HL-60 (cell line): ENCODE data around the gene OR10H2.
"Not testable (repeated sequence)": the region's sequence is repeated elsewhere in the genome, so short reads cannot be mapped to it uniquely, and the experiment has no call there.

Experiments used
- DNase-seq, 2 experiments: peaks; one replicate each; pipeline ENCODE4 v3.0.0-alpha.2; 2010 to 2020; ENCODE audit warnings: low read depth in 1 of 2, low spot score in 1 of 2
- H3K27ac ChIP-seq: fragments of 250-450 bp; sonication (Bioruptor Pico); replicated peaks from 2 replicates; pipeline ENCODE4 v1.5.1; 2020; ENCODE audit warnings: mild to moderate bottlenecking, moderate library complexity
- H3K27me3 ChIP-seq: fragments of 250-450 bp; sonication (Bioruptor Pico); 2 replicates; pipeline ENCODE4 v1.5.1; 2021; ENCODE audit warnings: mild to moderate bottlenecking, moderate library complexity; ENCODE audit not compliant: insufficient read depth, poor library complexity, severe bottlenecking
- H3K4me3 ChIP-seq: replicated peaks from 2 replicates; pipeline ENCODE4 v1.5.1; 2011; ENCODE audit warnings: mild to moderate bottlenecking, control low read depth, low read length; ENCODE audit not compliant: insufficient read depth
- GABPA ChIP-seq: IDR thresholded peaks from 2 replicates; pipeline ENCODE4 v1.6.1; 2012; ENCODE audit warnings: low read depth
- POLR2AphosphoS5 ChIP-seq: IDR thresholded peaks from 2 replicates; pipeline ENCODE4 v1.6.1; 2012; ENCODE audit warnings: low read depth
- REST ChIP-seq: IDR thresholded peaks from 2 replicates; pipeline ENCODE4 v1.6.1; 2012; ENCODE audit warnings: low read depth; ENCODE audit not compliant: insufficient replicate concordance
- SPI1 ChIP-seq: IDR thresholded peaks from 2 replicates; pipeline ENCODE4 v1.6.1; 2012; ENCODE audit warnings: low read depth, mild to moderate bottlenecking, borderline replicate concordance
- long read RNA-seq: library from polyadenylated mRNA; unstranded; transcript quantifications from one replicate; pipeline ENCODE4 v2.0.0, GENCODE V29; 2020
- TF ChIP-seq, protein P1 (sequence below): IDR thresholded peaks from one replicate; pipeline ENCODE4 v1.5.1; 2011; ENCODE audit warnings: low read length, control low read depth, inconsistent platforms; ENCODE audit not compliant: insufficient read depth

Gene OR10H2, protein sequence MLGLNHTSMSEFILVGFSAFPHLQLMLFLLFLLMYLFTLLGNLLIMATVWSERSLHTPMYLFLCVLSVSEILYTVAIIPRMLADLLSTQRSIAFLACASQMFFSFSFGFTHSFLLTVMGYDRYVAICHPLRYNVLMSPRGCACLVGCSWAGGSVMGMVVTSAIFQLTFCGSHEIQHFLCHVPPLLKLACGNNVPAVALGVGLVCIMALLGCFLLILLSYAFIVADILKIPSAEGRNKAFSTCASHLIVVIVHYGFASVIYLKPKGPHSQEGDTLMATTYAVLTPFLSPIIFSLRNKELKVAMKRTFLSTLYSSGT
- long read RNA-seq: 0 reads

DNA sequence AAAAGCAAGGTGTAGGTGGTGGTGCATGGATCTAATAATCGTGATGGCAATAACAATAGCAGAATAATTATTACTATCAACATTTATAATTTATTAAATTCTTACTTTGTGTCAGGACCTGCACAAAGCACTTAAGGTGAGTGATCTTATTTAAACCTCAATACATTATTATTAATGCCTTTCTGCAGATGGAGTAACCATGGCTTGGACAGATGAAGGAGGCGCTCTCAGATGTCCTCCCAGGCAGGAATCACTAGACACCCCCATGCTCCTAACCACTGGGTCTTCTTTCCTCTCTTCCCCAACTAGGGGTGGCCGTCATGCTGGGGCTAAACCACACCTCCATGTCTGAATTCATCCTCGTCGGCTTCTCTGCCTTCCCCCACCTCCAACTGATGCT is at the start of gene OR10H2:
Gene OR10H2 (plus strand): TSS at position 301 of the 400 bp plus-strand sequence. CDS start 20 bp downstream, at position 321.
- no peak for TF ChIP-seq POLR2AphosphoS5
- TF ChIP-seq, protein P1, sequence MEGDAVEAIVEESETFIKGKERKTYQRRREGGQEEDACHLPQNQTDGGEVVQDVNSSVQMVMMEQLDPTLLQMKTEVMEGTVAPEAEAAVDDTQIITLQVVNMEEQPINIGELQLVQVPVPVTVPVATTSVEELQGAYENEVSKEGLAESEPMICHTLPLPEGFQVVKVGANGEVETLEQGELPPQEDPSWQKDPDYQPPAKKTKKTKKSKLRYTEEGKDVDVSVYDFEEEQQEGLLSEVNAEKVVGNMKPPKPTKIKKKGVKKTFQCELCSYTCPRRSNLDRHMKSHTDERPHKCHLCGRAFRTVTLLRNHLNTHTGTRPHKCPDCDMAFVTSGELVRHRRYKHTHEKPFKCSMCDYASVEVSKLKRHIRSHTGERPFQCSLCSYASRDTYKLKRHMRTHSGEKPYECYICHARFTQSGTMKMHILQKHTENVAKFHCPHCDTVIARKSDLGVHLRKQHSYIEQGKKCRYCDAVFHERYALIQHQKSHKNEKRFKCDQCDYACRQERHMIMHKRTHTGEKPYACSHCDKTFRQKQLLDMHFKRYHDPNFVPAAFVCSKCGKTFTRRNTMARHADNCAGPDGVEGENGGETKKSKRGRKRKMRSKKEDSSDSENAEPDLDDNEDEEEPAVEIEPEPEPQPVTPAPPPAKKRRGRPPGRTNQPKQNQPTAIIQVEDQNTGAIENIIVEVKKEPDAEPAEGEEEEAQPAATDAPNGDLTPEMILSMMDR: no peak
- no peak for TF ChIP-seq REST
- no peak for TF ChIP-seq SPI1
- no peak for TF ChIP-seq GABPA
- no peak within 1 kb of the TSS for H3K27ac ChIP-seq
- no peak for DNase-seq
- peaks cover 4% of the 10 kb centered on the region for H3K27me3 ChIP-seq
- no peak within 1 kb of the TSS for H3K4me3 ChIP-seq

GRCh38 chr19:15679089-15679488 is 48.7 kb upstream of the OR10H2 start:
- no peaks in the 10 kb centered on the region for H3K27me3 ChIP-seq
- no peak overlapping the region for H3K27ac ChIP-seq
- no peak overlapping the region for H3K4me3 ChIP-seq
- TF ChIP-seq, protein P1: no peak
- TF ChIP-seq REST (no peak), SPI1 (no peak), POLR2AphosphoS5 (no peak), GABPA (no peak)
- no peak for DNase-seq

DNA sequence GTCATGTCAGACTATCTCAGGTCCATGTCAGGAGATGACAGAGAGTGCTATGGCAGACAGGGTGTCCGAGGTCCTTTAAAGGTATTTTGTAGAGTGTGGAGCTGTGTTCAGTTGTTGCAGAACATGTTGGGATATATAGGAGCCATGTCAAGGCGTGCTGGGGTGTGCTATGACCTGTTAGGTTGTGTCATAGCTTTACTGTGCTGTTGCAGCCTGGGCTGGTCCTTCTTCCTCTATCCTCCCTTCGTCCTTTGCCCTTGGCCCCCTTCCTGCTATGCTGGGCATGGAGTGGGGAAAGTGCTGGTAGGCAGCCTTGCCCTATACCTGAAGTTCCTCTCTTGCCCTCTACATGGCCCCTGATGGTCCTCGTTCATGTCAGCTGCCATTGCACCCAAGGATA is 48.0 kb upstream of the OR10H2 start:
- H3K27me3 ChIP-seq, H3K27ac ChIP-seq, DNase-seq, H3K4me3 ChIP-seq: not testable (repeated sequence)

DNA sequence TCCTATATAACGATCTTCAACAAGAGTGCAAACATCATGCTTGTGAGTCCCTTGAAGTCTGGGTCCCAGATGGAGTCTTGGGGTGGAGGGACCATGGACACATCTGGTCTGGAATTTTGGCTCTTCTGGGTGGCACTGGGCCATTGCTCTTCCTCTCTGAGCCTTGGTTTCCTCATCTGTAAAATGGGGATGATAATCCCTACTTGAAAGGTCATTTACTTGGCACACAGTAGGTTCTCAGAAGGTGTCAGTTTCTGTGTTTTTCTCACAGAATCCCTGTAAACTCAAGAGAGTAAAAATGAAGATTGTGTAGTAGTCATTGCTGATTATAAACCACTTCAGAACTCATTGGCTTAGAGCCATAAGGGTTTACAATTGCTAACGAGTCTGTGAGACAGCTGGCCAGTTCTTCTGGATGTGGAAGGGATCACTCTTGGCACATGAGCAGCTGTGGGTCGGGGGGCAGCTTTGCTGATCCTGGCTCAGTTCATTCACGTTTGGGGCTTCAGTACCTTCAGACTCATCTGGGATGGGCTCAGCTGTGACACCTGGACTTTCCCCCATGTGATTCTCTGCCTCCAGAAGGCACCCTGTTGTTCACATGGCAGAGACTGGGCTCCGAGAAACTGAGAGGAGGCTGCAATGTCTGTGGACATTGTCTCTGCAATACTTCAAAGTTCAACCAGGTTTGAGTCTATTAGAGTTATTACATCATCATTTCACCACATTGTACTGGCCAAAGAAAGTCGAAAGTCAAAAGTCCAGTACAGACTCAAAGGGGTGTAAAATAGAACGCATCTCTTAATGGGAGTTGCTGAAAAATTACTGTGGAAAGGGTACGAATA is 47.1 kb upstream of the OR10H2 start:
- H3K27me3 ChIP-seq: no peaks in the 10 kb centered on the region
- TF ChIP-seq, protein P1: no peak
- no peak for TF ChIP-seq REST
- TF ChIP-seq GABPA: no peak
- no peak for TF ChIP-seq POLR2AphosphoS5
- no peak for TF ChIP-seq SPI1
- DNase-seq: no peak

More for the DNA sequence above, 47.1 kb upstream of the OR10H2 start:
- Histone ChIP-seq H3K4me3 (no peak overlapping the region), H3K27ac (no peak overlapping the region)
